CD4-positive, alpha-beta T cell treated with Interleukin-4 for 4 hours (primary cell): Measurements from ENCODE around the gene C1orf35.
A peak's percentile ranks its signal among the peaks of the same experiment; 100 is the strongest.

ENCODE experiments used
- DNase-seq: peaks from one replicate; pipeline ENCODE4 v3.0.0-alpha.2; 2020

C1orf35 gene

DNA sequence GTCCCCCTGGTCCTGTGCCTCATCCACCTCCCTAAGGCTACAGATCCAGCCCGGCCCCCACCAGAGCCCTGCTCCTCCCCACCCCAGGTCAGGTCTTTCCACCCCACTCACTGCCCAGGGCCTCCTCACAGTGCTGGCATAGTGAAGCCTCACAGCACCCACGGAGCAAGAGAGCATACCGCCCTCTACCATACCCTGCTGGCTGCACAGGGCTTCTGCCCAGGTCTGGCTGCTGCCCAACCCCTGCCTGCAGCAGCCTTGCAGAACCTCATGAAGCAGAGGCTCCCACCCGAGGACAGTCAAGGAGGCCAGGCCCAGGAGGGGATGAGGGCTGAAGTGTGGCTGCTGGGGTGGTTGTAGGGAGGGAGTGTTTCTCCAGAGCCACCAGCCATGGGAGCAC is 40.3 kb downstream of the C1orf35 start:
- no peak for DNase-seq

GRCh38 chr1:228062085-228062791 is 40.9 kb downstream of the C1orf35 start:
- DNase-seq, result no peak

- DNase-seq, result no peak
Measured at GRCh38 chr1:228061411-228062084, 41.6 kb downstream of the C1orf35 start.

DNA sequence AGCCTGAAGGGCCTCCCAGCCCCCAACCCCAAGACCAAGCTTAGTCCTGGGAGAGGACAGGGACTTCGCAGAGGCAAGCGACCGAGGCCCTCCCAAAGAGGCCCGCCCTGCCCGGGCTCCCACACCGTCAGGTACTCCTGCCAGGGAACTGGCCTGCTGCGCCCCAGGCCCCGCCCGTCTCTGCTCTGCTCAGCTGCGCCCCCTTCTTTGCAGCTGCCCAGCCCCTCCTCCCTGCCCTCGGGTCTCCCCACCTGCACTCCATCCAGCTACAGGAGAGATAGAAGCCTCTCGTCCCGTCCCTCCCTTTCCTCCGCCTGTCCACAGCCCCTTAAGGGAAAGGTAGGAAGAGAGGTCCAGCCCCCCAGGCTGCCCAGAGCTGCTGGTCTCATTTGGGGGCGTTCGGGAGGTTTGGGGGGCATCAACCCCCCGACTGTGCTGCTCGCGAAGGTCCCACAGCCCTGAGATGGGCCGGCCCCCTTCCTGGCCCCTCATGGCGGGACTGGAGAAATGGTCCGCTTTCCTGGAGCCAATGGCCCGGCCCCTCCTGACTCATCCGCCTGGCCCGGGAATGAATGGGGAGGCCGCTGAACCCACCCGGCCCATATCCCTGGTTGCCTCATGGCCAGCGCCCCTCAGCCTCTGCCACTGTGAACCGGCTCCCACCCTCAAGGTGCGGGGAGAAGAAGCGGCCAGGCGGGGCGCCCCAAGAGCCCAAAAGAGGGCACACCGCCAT is 42.5 kb downstream of the C1orf35 start:
- DNase-seq, result no peak

- DNase-seq, result peak; percentile 72
Measured at GRCh38 chr1:228059634-228060457, 43.3 kb downstream of the C1orf35 start.

- DNase-seq, result peak; percentile 39
Measured at GRCh38 chr1:228058949-228059633, 44.0 kb downstream of the C1orf35 start.

- DNase-seq, result no peak
Measured at GRCh38 chr1:228058172-228058948, 44.8 kb downstream of the C1orf35 start.
